Endothelial cell of umbilical vein (primary cell): ENCODE results near the gene SLC7A7.

Experiments
- CTCF ChIP-seq, 2 donors: IDR thresholded peaks; 1 replicate in 1 of 2; 2 replicates in 1 of 2; pipeline ENCODE4 v1.5.1; 2011; ENCODE audit warnings: low read length in 2 of 2, mild to moderate bottlenecking in 2 of 2, moderate library complexity in 2 of 2, control low read depth in 1 of 2, inconsistent platforms in 1 of 2, low read depth in 1 of 2; ENCODE audit not compliant: insufficient read depth in 1 of 2; ENCODE audit errors: extremely low read depth in 1 of 2
- MAX ChIP-seq: IDR thresholded peaks from 2 replicates; pipeline ENCODE4 v1.6.1; 2011; ENCODE audit not compliant: insufficient read depth, insufficient read length
- MYC ChIP-seq: IDR thresholded peaks from one replicate; pipeline ENCODE4 v1.6.1; 2011; ENCODE audit warnings: mild to moderate bottlenecking, low read depth, low read length
- POLR2A ChIP-seq: IDR thresholded peaks from 2 replicates; pipeline ENCODE4 v1.6.1; 2012; ENCODE audit warnings: low read depth, mild to moderate bottlenecking, control low read depth, low read length
- POLR2AphosphoS5 ChIP-seq: IDR thresholded peaks from 2 replicates; pipeline ENCODE4 v1.6.1; 2012; ENCODE audit warnings: low read depth, mild to moderate bottlenecking, control low read depth, low read length, moderate library complexity; ENCODE audit not compliant: insufficient read depth

DNA sequence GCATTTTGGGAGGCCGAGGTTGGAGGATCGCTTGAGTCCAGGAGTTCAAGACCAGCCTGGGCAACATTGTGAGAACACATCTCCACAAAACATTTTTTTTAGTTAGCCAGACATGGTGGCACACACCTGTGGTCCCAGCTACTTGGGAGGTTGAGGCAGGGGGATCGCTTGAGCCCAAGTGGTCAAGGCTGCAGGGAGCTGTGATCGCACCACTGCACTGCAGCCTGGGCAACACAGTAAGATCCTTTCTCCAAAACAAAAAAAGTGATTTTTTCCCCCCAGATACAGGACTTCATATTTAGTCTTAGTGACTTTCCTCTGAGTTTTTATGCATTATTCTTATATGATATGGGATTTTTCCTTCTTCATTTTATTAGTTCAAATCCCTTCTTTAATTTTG is 28.6 kb downstream of the SLC7A7 start:
- TF ChIP-seq POLR2A (no peak), CTCF (IDR thresholded peaks at IDR 0.05; ENCODE audit: extremely low read depth in 1 of 2, insufficient read depth in 1 of 2, low read depth in 1 of 2, low read length in 2 of 2) (no peak), POLR2AphosphoS5 (no peak), MAX (no peak), MYC (no peak)
